ENCODE data around the gene GJA5.

DNA sequence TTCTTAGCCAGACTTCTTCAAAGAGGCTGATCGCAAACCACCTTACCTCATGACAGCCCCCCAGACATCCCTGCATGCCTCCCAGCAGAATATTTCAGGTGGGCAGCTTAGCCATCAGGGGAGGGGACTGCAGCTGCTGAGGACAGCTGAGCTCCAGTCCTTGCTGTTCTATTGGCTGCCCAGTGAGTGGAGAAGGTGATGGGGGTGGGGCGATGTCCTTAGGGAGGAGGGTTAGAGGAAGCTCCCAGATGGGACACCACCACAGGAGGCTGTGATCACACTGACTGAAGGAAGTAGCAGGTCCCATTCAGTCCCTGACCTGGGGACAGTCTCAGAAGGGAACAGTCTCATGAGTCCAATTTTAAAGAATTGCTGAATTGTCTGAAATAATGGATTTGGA is 38.3 kb downstream of the GJA5 start:
- no peak for TF ChIP-seq POLR2AphosphoS5 (IDR thresholded peaks at IDR 0.05)
- TF ChIP-seq, protein P1, sequence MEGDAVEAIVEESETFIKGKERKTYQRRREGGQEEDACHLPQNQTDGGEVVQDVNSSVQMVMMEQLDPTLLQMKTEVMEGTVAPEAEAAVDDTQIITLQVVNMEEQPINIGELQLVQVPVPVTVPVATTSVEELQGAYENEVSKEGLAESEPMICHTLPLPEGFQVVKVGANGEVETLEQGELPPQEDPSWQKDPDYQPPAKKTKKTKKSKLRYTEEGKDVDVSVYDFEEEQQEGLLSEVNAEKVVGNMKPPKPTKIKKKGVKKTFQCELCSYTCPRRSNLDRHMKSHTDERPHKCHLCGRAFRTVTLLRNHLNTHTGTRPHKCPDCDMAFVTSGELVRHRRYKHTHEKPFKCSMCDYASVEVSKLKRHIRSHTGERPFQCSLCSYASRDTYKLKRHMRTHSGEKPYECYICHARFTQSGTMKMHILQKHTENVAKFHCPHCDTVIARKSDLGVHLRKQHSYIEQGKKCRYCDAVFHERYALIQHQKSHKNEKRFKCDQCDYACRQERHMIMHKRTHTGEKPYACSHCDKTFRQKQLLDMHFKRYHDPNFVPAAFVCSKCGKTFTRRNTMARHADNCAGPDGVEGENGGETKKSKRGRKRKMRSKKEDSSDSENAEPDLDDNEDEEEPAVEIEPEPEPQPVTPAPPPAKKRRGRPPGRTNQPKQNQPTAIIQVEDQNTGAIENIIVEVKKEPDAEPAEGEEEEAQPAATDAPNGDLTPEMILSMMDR (IDR thresholded peaks at IDR 0.05): no peak

All from breast epithelium (tissue), 3 donors.